HG03571 (cell line): ENCODE data around the gene AQP9.

ENCODE experiments used
- ATAC-seq: cut with Tn5 transposase; IDR thresholded peaks from one replicate; pipeline ENCODE4 v1.9.1; 2021; ENCODE audit not compliant: unreplicated experiment

The AQP9 gene

GRCh38 chr15:58223432-58223831 lies 85.3 kb downstream of the AQP9 start:
- no peak for ATAC-seq

GRCh38 chr15:58224068-58224467 lies 85.9 kb downstream of the AQP9 start:
- ATAC-seq: no peak

- ATAC-seq: no peak
Observed at GRCh38 chr15:58227706-58228543, 89.7 kb downstream of the AQP9 start.

- ATAC-seq: no peak
Observed at GRCh38 chr15:58228718-58229117, 90.5 kb downstream of the AQP9 start.

GRCh38 chr15:58229297-58229768 lies 91.2 kb downstream of the AQP9 start:
- ATAC-seq: no peak

GRCh38 chr15:58232281-58233065 lies 94.3 kb downstream of the AQP9 start:
- ATAC-seq: no peak

GRCh38 chr15:58233341-58233740 lies 95.2 kb downstream of the AQP9 start:
- ATAC-seq: no peak
